Nephron progenitor cell (in vitro differentiated cells): Measurements from ENCODE around the gene THPO.

Experiments used
- DNase-seq: peaks from one replicate; pipeline ENCODE4 v3.0.0; 2021
- H3K27ac Mint-ChIP-seq: 2 replicates; pipeline ENCODE4 v1.8.0; 2021; ENCODE audit warnings: mild to moderate bottlenecking, moderate library complexity, mixed read lengths
- H3K27me3 Mint-ChIP-seq: 2 replicates; pipeline ENCODE4 v1.8.0; 2021; ENCODE audit warnings: mild to moderate bottlenecking, low read depth, mixed read lengths; ENCODE audit not compliant: poor library complexity
- H3K36me3 Mint-ChIP-seq: 2 replicates; pipeline ENCODE4 v1.8.0; 2021; ENCODE audit warnings: low read depth, mixed read lengths
- H3K4me1 Mint-ChIP-seq: 2 replicates; pipeline ENCODE4 v1.8.0; 2021; ENCODE audit warnings: mixed read lengths
- H3K4me3 Mint-ChIP-seq: 2 replicates; pipeline ENCODE4 v1.8.0; 2021; ENCODE audit warnings: mild to moderate bottlenecking, moderate library complexity, mixed read lengths
- H3K9me3 Mint-ChIP-seq: 2 replicates; pipeline ENCODE4 v1.8.0; 2021; ENCODE audit warnings: mild to moderate bottlenecking, moderate library complexity, mixed read lengths
- TF ChIP-seq, protein P1 (sequence below): fragments of 200-600 bp; sonication (generic); IDR thresholded peaks from 2 replicates; pipeline ENCODE4 v1.5.0; 2021; ENCODE audit warnings: antibody characterized with exemption

Gene THPO

GRCh38 chr3:184354754-184355153, 23.3 kb downstream of the THPO start:
- TF ChIP-seq, protein P1, sequence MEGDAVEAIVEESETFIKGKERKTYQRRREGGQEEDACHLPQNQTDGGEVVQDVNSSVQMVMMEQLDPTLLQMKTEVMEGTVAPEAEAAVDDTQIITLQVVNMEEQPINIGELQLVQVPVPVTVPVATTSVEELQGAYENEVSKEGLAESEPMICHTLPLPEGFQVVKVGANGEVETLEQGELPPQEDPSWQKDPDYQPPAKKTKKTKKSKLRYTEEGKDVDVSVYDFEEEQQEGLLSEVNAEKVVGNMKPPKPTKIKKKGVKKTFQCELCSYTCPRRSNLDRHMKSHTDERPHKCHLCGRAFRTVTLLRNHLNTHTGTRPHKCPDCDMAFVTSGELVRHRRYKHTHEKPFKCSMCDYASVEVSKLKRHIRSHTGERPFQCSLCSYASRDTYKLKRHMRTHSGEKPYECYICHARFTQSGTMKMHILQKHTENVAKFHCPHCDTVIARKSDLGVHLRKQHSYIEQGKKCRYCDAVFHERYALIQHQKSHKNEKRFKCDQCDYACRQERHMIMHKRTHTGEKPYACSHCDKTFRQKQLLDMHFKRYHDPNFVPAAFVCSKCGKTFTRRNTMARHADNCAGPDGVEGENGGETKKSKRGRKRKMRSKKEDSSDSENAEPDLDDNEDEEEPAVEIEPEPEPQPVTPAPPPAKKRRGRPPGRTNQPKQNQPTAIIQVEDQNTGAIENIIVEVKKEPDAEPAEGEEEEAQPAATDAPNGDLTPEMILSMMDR = no peak
- Mint-ChIP-seq H3K36me3 (peaks cover 18% of the 10 kb centered on the region), H3K27me3 (peaks cover 3% of the 10 kb centered on the region), H3K4me1 (peaks cover 41% of the 10 kb centered on the region), H3K9me3 (no peaks in the 10 kb centered on the region), H3K27ac (no peak overlapping the region), H3K4me3 (no peak overlapping the region)
- DNase-seq = no peak

DNA sequence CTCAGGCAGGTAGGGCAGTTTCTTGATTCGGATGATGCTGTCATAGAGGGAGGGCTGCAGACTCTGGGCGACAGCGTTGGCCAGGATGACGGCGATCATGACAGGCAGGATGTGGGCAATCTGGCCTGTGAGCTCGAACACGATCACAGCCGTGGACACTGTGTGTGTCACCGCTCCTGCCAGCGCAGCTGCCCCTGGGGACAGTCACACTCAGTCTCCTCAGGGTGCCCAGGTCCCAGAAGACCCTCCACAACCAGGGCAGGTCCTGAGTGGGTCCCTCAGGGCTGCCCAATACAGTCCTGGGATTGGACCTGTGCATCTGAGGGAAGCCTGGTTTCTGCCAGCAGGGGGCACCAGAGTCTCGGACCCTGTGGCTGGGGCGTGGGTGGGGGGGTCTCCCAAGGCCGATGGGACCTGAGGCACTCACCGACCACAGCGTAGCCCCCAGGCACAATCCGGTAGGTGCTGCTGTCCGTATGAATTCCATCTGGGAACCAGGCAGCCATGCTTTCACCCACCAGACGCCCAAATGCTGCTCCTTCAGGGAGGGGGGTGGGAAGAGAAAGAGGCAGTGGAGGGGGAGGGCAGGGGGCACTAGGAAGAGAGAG, 23.8 kb downstream of the THPO start:
- TF ChIP-seq, protein P1 = peak; percentile 70
- Mint-ChIP-seq H3K4me1 (peaks cover 37% of the 10 kb centered on the region), H3K36me3 (peaks cover 18% of the 10 kb centered on the region)

DNA sequence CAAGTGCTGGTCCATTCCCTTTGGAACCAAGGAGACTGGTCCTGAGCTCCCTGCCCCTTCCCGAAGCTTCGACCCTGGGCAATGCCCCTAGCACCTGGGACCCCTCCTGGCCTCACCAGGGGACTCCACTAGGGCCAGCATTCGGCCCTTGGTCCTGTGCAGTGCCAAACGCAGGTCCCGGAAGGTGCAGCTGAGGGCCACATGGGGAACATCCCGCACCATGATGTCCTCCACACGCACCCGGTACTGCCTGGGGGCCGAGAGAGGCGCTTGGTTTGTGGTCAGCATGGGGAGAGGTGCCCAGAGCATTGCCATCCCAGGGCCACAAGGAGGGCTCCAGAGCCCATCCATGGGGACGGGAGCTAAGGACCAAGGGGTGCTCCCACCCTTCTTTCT, 24.5 kb downstream of the THPO start:
- Mint-ChIP-seq H3K9me3 (no peaks in the 10 kb centered on the region), H3K4me1 (peaks cover 30% of the 10 kb centered on the region), H3K4me3 (no peak overlapping the region), H3K36me3 (peaks cover 18% of the 10 kb centered on the region), H3K27me3 (peaks cover 3% of the 10 kb centered on the region), H3K27ac (no peak overlapping the region)
- no peak for DNase-seq
- TF ChIP-seq, protein P1 = no peak

More for the DNA sequence above, 23.8 kb downstream of the THPO start:
- Mint-ChIP-seq H3K27me3 (peaks cover 3% of the 10 kb centered on the region), H3K27ac (no peak overlapping the region), H3K9me3 (no peaks in the 10 kb centered on the region), H3K4me3 (no peak overlapping the region)
- DNase-seq = peak; percentile 82

DNA sequence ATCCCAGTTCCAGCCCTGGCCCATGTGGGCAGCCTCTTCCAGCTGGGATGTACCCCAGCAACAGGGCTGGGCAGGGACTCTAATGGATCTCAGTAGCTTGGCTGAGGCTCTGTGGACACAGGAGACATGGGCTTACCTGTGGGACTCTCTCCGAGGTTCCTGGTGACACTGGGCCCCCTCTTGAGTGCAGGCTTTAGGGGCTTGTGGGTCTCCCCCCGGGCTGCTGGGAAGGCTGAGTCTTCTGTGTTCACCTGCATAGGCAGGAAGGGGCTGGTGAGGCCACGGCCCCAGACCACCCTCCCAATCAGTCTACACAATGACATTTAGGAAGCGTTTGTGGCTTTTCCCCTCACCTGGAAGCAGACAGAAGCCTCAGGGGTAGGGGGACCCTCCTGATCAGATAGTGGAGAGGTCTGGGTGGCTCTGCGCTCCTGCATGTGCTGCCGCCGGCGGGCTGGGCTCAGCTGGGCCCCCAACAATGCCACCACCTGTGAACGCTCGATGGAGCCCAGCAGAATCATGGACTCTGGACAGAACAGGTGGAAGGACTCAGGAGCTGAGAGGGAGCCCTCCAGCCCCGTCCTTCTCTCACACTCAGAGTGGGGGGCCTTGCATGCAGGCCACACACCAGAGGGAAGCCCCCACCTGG, 25.0 kb downstream of the THPO start:
- peaks cover 3% of the 10 kb centered on the region for H3K27me3 Mint-ChIP-seq
- TF ChIP-seq, protein P1 = no peak
- H3K9me3 Mint-ChIP-seq = no peaks in the 10 kb centered on the region

DNA sequence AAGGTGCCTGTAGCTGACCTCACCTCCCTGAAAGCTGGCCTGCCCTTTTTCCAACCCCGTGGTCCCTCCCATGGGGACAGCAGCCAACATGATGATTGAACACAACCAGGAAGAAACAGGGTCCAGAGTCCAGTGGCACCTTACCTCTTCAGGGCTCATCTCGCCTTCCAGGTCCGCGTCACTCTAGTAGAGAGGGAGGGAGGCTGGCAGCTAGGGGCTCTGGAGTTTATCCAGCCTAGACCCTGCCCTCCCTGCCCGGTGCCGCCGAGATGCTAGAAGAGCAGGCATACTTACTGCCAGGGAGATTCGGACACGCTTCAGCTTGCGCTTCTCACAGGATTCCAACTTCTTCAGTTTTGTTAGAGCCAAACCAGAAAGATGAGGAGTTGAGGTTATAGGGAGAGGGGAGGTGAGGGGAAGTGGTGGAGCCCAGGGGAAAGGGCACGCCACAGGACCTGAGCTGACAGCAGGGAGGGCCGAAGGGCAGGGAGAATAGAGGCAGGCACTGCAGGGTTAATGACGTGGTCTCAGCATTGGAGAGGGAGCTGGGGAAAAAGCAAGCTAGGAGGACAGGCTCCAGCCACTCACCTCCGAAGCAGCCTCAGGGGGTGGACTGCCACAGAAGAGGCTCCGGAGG, 25.7 kb downstream of the THPO start:
- Mint-ChIP-seq H3K27me3 (peaks cover 3% of the 10 kb centered on the region), H3K36me3 (peaks cover 18% of the 10 kb centered on the region), H3K9me3 (no peaks in the 10 kb centered on the region), H3K4me3 (no peak overlapping the region), H3K27ac (peak overlapping the region; percentile 90), H3K4me1 (peaks cover 28% of the 10 kb centered on the region)
- TF ChIP-seq, protein P1 = no peak
- no peak for DNase-seq

More for the DNA sequence above, 25.0 kb downstream of the THPO start:
- no peak overlapping the region for H3K27ac Mint-ChIP-seq
- H3K36me3 Mint-ChIP-seq = peaks cover 18% of the 10 kb centered on the region
- no peak for DNase-seq
- no peak overlapping the region for H3K4me3 Mint-ChIP-seq
- H3K4me1 Mint-ChIP-seq = peaks cover 28% of the 10 kb centered on the region
